Fibroblast of pulmonary artery (primary cell): ENCODE results near the gene SLC22A23.

Experiments
- DNase-seq: peaks from one replicate; pipeline ENCODE4 v3.0.0-alpha.2; 2010; ENCODE audit warnings: low read depth
- H3K4me3 ChIP-seq: replicated peaks from 2 replicates; pipeline ENCODE4 v1.5.1; 2011; ENCODE audit warnings: low read depth, mild to moderate bottlenecking, control low read depth, low read length, moderate library complexity
- TF ChIP-seq, protein P1 (sequence below): IDR thresholded peaks from 2 replicates; pipeline ENCODE4 v1.5.1; 2011; ENCODE audit warnings: mild to moderate bottlenecking, control low read depth, low read length, inconsistent platforms; ENCODE audit errors: missing control alignments

SLC22A23 gene

DNA sequence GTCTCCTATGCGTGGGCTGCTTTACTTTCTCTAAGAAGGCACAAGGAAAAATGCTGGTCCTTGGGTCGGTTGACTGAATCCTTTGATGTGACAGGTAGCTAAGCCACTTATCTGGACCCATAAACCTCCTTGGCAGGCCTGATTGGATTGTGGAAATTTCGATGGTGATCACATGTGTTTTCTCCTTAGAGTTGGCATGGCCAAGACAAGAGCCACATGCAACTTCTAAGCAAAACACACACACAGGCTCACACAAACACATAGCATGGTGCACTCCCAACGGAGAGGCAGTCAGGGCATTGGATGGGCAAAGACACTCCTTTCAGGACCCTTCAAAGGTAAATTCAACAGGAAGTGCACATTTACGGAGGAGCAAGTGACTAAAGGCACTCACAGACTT is 102.9 kb downstream of the SLC22A23 start:
- DNase-seq, result no peak
- TF ChIP-seq, protein P1, sequence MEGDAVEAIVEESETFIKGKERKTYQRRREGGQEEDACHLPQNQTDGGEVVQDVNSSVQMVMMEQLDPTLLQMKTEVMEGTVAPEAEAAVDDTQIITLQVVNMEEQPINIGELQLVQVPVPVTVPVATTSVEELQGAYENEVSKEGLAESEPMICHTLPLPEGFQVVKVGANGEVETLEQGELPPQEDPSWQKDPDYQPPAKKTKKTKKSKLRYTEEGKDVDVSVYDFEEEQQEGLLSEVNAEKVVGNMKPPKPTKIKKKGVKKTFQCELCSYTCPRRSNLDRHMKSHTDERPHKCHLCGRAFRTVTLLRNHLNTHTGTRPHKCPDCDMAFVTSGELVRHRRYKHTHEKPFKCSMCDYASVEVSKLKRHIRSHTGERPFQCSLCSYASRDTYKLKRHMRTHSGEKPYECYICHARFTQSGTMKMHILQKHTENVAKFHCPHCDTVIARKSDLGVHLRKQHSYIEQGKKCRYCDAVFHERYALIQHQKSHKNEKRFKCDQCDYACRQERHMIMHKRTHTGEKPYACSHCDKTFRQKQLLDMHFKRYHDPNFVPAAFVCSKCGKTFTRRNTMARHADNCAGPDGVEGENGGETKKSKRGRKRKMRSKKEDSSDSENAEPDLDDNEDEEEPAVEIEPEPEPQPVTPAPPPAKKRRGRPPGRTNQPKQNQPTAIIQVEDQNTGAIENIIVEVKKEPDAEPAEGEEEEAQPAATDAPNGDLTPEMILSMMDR, result no peak

DNA sequence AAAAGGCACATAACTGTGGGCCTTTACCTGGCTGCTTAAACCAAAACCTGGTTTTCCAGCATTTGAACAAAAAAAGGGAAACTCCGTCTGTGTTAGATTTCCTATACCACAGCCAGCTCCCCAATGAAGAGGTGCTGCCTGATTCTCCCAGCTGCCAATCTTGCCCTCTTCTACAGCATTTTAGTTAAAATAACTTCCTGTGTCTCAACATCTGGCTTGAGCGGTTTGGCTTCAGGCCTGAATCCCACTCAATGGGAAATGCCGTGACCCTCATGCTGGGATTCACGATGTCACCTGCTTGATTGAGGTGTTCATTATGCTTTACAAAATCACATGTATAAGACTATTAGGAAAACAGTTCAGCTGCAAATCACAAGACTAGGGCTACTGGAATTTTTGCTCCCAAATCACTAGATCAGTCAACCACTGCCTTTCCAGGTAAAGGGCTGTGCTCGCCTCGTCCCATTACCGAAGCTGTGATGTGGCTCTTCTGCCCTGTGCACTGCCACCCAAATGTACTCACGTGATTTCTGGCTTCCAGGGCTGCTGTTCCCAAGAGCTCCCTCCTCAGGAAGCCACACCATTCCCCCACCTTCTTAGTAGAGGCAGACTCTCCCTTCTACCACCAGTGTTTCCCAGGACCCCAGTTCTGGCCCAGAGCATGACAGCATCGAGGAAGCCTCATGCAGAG is 103.5 kb downstream of the SLC22A23 start:
- no peak overlapping the region for H3K4me3 ChIP-seq
- DNase-seq, result no peak
- TF ChIP-seq, protein P1, result no peak

More for the DNA sequence above, 102.9 kb downstream of the SLC22A23 start:
- H3K4me3 ChIP-seq, result no peak overlapping the region

DNA sequence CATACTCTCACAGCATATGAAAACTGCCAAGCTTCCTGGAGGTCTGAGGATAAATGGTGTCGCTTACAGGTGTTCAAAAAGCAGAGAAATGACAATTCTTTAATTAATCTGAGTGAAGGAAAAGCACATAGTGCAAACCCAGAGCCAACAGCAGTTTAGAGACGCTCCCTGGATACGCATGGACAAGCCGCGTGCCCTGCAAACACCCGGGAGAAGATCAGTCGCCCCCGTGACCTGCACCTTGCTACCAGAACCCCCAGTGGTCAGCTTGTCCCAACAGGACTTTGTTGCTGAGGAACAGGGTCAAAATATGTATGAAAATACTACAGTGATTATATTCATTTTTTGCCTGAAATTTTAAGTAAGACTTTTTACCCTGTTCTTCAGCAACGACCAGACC is 104.2 kb downstream of the SLC22A23 start:
- TF ChIP-seq, protein P1, result no peak
- no peak overlapping the region for H3K4me3 ChIP-seq
- no peak for DNase-seq

DNA sequence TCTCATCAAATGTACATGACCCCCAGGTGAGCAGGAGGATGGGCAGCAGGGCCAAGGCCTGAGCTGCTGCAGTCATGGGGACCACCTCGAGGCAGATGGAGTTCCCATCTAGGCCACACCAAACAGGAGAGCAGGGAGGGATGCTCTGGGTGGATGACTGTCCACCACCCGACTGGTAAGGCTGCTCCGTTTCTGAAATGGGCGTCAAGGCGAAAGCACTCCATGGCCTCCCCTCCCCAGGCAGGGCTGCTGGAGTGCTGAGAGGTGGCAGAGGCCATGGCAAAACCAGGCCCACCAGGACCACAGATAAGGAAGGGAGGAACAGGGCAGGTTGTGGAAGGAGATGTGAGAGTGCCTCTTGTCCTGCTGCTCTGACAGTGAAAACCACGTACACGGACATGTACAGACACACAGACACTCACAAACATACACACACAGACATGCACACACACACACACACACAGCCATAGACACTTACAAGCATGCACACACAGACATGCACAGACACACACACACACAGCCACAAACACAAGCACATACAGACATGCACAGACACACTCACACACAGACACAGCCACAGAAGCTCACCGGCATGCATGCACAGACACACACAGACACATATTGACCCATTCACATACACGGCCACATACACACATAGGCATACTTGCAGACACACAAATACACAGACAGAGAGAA is 104.9 kb downstream of the SLC22A23 start:
- TF ChIP-seq, protein P1, result no peak
- H3K4me3 ChIP-seq, result no peak overlapping the region
- no peak for DNase-seq

DNA sequence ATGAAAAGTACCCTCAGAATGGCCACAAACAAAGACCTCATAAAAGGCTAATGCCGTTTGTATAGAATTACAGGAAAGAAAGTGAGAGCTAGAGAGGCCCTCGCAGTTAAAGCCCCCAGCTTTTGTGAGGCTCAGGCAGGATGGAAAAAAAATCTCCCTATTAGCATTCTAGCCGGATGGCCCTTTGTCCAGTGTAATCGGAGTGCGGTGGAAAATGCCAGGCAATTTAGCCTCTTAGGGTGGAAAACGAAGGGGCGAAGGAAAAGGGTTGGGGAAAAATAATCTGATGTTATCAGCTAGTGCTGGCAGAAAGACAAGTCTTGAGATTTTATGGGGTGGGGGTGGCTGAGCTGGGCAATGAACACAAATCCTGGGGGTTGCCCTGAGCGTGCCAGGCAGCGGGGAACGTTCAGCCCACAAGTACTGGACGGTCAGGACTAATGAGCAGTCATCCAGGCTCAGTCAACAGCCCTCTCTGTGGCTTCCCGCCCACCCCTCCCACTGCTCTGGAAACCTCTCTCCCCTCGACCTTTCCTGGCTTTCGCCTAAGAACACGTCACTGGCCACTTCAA is 105.7 kb downstream of the SLC22A23 start:
- TF ChIP-seq, protein P1, result no peak
- DNase-seq, result no peak
- no peak overlapping the region for H3K4me3 ChIP-seq

DNA sequence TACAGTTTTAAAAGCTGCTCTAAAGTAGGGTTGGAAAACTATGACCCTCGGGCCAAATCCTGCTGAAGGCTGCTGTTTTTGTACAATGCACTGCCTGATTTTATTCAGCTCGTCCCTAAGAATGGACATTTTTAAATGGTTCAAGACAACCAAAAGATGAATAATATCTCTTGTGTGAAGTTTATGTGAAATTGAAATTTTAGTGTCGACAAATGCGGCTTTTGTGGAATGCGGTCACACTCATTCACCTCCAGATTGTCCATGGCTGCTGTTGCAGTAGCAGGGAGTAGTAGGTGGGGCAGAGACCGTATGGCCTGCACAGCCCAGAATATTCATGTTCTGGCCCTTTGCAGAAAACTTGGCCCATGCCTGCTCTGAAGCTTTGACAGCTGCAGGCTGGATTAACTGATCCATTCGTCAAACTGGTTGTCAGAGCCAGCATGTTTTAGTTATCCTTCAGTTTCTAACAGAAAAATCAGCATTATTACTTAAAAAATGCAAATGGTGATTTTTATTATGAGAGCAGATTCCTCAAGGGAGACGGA is 106.5 kb downstream of the SLC22A23 start:
- TF ChIP-seq, protein P1, result no peak
- no peak for DNase-seq
- no peak overlapping the region for H3K4me3 ChIP-seq
